ENCODE data around the gene SOD2. TPM values are rescaled to one million over a fixed set of nuclear protein-coding genes. Genes with fewer than 3 reads are reported as not detected.

Gene SOD2
- total and polyA plus RNA-seq, 2 of the 13 experiments (the other 11 are each of a cell fraction or from before 2014, with no cell fraction given): 304 to 309 TPM

DNA sequence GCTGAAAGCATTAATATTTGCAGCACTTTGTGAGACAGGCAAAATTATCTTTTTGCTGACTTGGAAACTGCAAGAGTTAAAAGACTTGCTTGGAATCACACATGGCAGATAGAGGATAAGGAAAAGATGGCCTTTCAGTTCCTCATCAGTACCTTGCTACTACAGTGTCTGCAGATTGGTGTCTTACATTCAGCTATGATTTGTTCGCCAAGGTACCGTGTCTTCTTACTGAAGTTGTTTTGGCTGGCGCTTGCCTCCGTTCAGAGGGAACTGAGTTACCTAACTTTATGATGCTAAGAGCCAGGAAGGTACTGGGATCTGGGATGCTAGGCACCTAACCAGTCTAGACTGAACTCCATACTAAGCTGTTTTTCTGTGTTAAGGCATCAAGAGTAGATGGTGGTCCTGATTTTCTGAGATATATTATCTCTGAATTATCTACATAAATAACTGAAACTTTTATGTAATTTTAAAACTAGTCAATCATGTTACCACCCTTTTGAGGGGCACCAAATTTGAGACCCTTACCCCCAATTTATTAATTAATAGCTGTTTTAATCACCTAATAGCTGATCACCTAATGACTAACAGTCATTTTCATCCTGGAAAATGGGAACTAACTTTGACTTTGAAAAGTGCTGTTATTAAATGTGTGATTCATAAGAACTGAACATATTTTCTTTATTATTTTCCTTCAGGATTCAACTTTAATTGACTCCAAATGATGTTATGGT, 36.7 kb upstream of the SOD2 start (continued):
- TF ChIP-seq CREM (IDR thresholded peaks at IDR 0.05) (no peak), CREM (CRISPR knock-in tag; IDR thresholded peaks at IDR 0.05) (no peak), ZNF441 (CRISPR knock-in tag; IDR thresholded peaks at IDR 0.05; ENCODE audit: borderline replicate concordance) (no peak), MAFK (conservative IDR thresholded peaks at IDR 0.05 in 1 of 2, IDR thresholded peaks at IDR 0.05 in 1 of 2; ENCODE audit: low read length in 2 of 2) (peak; percentile 25 to 26; a peak in 1 of 4 replicates), PLSCR1 (CRISPR knock-in tag; IDR thresholded peaks at IDR 0.05; ENCODE audit: borderline replicate concordance) (no peak), NFATC3 (CRISPR knock-in tag; IDR thresholded peaks at IDR 0.05) (no peak), TFDP1 (CRISPR knock-in tag; IDR thresholded peaks at IDR 0.05; ENCODE audit: borderline replicate concordance) (no peak), ZNF335 (CRISPR knock-in tag; IDR thresholded peaks at IDR 0.05) (no peak), HNRNPL (IDR thresholded peaks at IDR 0.05; ENCODE audit: low read depth, low read length) (no peak), ZZZ3 (CRISPR knock-in tag; IDR thresholded peaks at IDR 0.05; ENCODE audit: borderline replicate concordance) (no peak), KLF6 (CRISPR knock-in tag; IDR thresholded peaks at IDR 0.05) (no peak), IKZF1 (IDR thresholded peaks at IDR 0.05) (no peak), DNMT3B (CRISPR knock-in tag; conservative IDR thresholded peaks at IDR 0.05) (no peak), SUZ12 (IDR thresholded peaks at IDR 0.05; ENCODE audit: low read depth, low read length) (no peak), MYNN (CRISPR knock-in tag; IDR thresholded peaks at IDR 0.05; ENCODE audit: low read depth) (no peak), ZNF792 (CRISPR knock-in tag; IDR thresholded peaks at IDR 0.05) (no peak), EHMT2 (IDR thresholded peaks at IDR 0.05; ENCODE audit: borderline replicate concordance, low read depth, low read length) (no peak)
- TF ChIP-seq, protein P1, sequence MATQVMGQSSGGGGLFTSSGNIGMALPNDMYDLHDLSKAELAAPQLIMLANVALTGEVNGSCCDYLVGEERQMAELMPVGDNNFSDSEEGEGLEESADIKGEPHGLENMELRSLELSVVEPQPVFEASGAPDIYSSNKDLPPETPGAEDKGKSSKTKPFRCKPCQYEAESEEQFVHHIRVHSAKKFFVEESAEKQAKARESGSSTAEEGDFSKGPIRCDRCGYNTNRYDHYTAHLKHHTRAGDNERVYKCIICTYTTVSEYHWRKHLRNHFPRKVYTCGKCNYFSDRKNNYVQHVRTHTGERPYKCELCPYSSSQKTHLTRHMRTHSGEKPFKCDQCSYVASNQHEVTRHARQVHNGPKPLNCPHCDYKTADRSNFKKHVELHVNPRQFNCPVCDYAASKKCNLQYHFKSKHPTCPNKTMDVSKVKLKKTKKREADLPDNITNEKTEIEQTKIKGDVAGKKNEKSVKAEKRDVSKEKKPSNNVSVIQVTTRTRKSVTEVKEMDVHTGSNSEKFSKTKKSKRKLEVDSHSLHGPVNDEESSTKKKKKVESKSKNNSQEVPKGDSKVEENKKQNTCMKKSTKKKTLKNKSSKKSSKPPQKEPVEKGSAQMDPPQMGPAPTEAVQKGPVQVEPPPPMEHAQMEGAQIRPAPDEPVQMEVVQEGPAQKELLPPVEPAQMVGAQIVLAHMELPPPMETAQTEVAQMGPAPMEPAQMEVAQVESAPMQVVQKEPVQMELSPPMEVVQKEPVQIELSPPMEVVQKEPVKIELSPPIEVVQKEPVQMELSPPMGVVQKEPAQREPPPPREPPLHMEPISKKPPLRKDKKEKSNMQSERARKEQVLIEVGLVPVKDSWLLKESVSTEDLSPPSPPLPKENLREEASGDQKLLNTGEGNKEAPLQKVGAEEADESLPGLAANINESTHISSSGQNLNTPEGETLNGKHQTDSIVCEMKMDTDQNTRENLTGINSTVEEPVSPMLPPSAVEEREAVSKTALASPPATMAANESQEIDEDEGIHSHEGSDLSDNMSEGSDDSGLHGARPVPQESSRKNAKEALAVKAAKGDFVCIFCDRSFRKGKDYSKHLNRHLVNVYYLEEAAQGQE (IDR thresholded peaks at IDR 0.05; ENCODE audit: borderline replicate concordance in 1 of 2, low read depth in 1 of 2, low read length in 2 of 2): no peak
- TF ChIP-seq, protein P2, sequence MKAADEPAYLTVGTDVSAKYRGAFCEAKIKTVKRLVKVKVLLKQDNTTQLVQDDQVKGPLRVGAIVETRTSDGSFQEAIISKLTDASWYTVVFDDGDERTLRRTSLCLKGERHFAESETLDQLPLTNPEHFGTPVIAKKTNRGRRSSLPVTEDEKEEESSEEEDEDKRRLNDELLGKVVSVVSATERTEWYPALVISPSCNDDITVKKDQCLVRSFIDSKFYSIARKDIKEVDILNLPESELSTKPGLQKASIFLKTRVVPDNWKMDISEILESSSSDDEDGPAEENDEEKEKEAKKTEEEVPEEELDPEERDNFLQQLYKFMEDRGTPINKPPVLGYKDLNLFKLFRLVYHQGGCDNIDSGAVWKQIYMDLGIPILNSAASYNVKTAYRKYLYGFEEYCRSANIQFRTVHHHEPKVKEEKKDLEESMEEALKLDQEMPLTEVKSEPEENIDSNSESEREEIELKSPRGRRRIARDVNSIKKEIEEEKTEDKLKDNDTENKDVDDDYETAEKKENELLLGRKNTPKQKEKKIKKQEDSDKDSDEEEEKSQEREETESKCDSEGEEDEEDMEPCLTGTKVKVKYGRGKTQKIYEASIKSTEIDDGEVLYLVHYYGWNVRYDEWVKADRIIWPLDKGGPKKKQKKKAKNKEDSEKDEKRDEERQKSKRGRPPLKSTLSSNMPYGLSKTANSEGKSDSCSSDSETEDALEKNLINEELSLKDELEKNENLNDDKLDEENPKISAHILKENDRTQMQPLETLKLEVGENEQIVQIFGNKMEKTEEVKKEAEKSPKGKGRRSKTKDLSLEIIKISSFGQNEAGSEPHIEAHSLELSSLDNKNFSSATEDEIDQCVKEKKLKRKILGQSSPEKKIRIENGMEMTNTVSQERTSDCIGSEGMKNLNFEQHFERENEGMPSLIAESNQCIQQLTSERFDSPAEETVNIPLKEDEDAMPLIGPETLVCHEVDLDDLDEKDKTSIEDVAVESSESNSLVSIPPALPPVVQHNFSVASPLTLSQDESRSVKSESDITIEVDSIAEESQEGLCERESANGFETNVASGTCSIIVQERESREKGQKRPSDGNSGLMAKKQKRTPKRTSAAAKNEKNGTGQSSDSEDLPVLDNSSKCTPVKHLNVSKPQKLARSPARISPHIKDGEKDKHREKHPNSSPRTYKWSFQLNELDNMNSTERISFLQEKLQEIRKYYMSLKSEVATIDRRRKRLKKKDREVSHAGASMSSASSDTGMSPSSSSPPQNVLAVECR (CRISPR knock-in tag; IDR thresholded peaks at IDR 0.05; ENCODE audit: borderline replicate concordance): no peak; the same call in 1 of the 2 replicates
